ENCODE results near the gene TUBGCP2.

Gene TUBGCP2

GRCh38 chr10:133259602-133259989, 49.1 kb downstream of the TUBGCP2 start:
- no peaks in the 10 kb centered on the region for H3K9me2 ChIP-seq (replicated peaks; ENCODE audit: control insufficient read depth, low read length)
- TF ChIP-seq CTCF (IDR thresholded peaks at IDR 0.05; ENCODE audit: low read depth, low read length, poor library complexity, severe bottlenecking) (no peak), EZH2phosphoT487 (IDR thresholded peaks at IDR 0.05; ENCODE audit: borderline replicate concordance, low read length) (no peak)
- H3K4me3 ChIP-seq (ENCODE audit: low read length) = no peak overlapping the region
- 0 out of 2 replicates have a peak, but pooled peaks cover 6% of the 10 kb centered on the region for H3K27me3 ChIP-seq (ENCODE audit: control insufficient read depth, low read length)
- H3K4me1 ChIP-seq (ENCODE audit: control insufficient read depth, low read length) = peaks cover 38% of the 10 kb centered on the region
- H3K79me2 ChIP-seq (ENCODE audit: control insufficient read depth, low read length) = no peaks in the 10 kb centered on the region
- H3K9me3 ChIP-seq (ENCODE audit: control insufficient read depth, insufficient read depth, low read length) = peaks cover 10% of the 10 kb centered on the region; the same call in 1 of the 2 replicates
- no peaks in the 10 kb centered on the region for H3F3A ChIP-seq (ENCODE audit: control insufficient read depth, insufficient read depth)
- no peaks in the 10 kb centered on the region for H4K20me1 ChIP-seq (ENCODE audit: control insufficient read depth, insufficient read depth, low read depth, low read length)
- H3K27ac ChIP-seq (ENCODE audit: low read depth, low read length) = no peak overlapping the region
- peak overlapping the region; percentile 73; the same call in 1 of the 2 replicates for H3K4me2 ChIP-seq (ENCODE audit: low read length)
- H3K36me3 ChIP-seq (ENCODE audit: control insufficient read depth, low read length) = no peaks in the 10 kb centered on the region

- TF ChIP-seq CTCF (IDR thresholded peaks at IDR 0.05; ENCODE audit: low read depth, low read length, poor library complexity, severe bottlenecking) = no peak
- no peak for TF ChIP-seq EZH2phosphoT487 (IDR thresholded peaks at IDR 0.05; ENCODE audit: borderline replicate concordance, low read length)
- H3F3A ChIP-seq (ENCODE audit: control insufficient read depth, insufficient read depth) = no peaks in the 10 kb centered on the region
- no peak overlapping the region for H3K27ac ChIP-seq (ENCODE audit: low read depth, low read length)
- no peaks in the 10 kb centered on the region for H4K20me1 ChIP-seq (ENCODE audit: control insufficient read depth, insufficient read depth, low read depth, low read length)
- H3K4me3 ChIP-seq (ENCODE audit: low read length) = peak overlapping the region; percentile 1; the same call in 1 of the 2 replicates
- no peaks in the 10 kb centered on the region for H3K9me2 ChIP-seq (replicated peaks; ENCODE audit: control insufficient read depth, low read length)
- peaks cover 38% of the 10 kb centered on the region for H3K4me1 ChIP-seq (ENCODE audit: control insufficient read depth, low read length)
- peak overlapping the region; percentile 73 for H3K4me2 ChIP-seq (ENCODE audit: low read length)
- no peaks in the 10 kb centered on the region for H3K79me2 ChIP-seq (ENCODE audit: control insufficient read depth, low read length)
- no peaks in the 10 kb centered on the region for H3K36me3 ChIP-seq (ENCODE audit: control insufficient read depth, low read length)
- H3K27me3 ChIP-seq (ENCODE audit: control insufficient read depth, low read length) = 0 out of 2 replicates have a peak, but pooled peaks cover 6% of the 10 kb centered on the region
- peaks cover 10% of the 10 kb centered on the region; the same call in 1 of the 2 replicates for H3K9me3 ChIP-seq (ENCODE audit: control insufficient read depth, insufficient read depth, low read length)
Measured at GRCh38 chr10:133258818-133259601, 49.7 kb downstream of the TUBGCP2 start.

GRCh38 chr10:133258066-133258817, 50.4 kb downstream of the TUBGCP2 start:
- no peak overlapping the region for H3K27ac ChIP-seq (ENCODE audit: low read depth, low read length)
- H4K20me1 ChIP-seq (ENCODE audit: control insufficient read depth, insufficient read depth, low read depth, low read length) = no peaks in the 10 kb centered on the region
- TF ChIP-seq EZH2phosphoT487 (IDR thresholded peaks at IDR 0.05; ENCODE audit: borderline replicate concordance, low read length) (no peak), CTCF (IDR thresholded peaks at IDR 0.05; ENCODE audit: low read depth, low read length, poor library complexity, severe bottlenecking) (no peak)
- H3F3A ChIP-seq (ENCODE audit: control insufficient read depth, insufficient read depth) = no peaks in the 10 kb centered on the region
- peaks cover 38% of the 10 kb centered on the region for H3K4me1 ChIP-seq (ENCODE audit: control insufficient read depth, low read length)
- no peaks in the 10 kb centered on the region for H3K36me3 ChIP-seq (ENCODE audit: control insufficient read depth, low read length)
- H3K4me3 ChIP-seq (ENCODE audit: low read length) = peak overlapping the region; percentile 56
- H3K9me3 ChIP-seq (ENCODE audit: control insufficient read depth, insufficient read depth, low read length) = peaks cover 10% of the 10 kb centered on the region; the same call in 1 of the 2 replicates
- 0 out of 2 replicates have a peak, but pooled peaks cover 6% of the 10 kb centered on the region for H3K27me3 ChIP-seq (ENCODE audit: control insufficient read depth, low read length)
- peak overlapping the region; percentile 73 for H3K4me2 ChIP-seq (ENCODE audit: low read length)
- H3K79me2 ChIP-seq (ENCODE audit: control insufficient read depth, low read length) = no peaks in the 10 kb centered on the region
- no peaks in the 10 kb centered on the region for H3K9me2 ChIP-seq (replicated peaks; ENCODE audit: control insufficient read depth, low read length)
